ENCODE measurements around the gene MSL1.

Gene MSL1

GRCh38 chr17:40091691-40092397, 29.9 kb upstream of the MSL1 start:
- DNase-seq (ENCODE audit: low read depth), result no peak

DNA sequence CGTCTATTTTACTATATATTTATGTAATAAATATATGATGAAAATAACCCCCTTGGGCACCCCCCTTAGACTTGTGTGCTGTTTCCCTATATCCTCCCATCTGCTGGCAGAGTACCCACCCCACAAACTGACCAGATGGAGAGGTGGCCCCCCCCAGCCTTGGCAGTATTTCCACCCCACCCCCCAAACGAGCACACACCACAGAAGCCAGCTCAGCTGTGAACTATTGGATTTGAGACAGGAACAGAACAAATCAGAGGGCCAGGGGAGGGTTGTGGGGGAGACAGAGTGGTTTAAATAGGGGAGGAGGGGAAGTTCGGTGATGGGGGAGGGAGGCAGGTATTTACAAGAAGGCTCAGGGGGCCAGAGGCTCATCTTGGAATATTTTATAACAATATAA, 29.2 kb upstream of the MSL1 start:
- no peak for DNase-seq (ENCODE audit: low read depth)

- DNase-seq (ENCODE audit: low read depth), result no peak
Observed at GRCh38 chr17:40093005-40093579, 28.7 kb upstream of the MSL1 start.

DNA sequence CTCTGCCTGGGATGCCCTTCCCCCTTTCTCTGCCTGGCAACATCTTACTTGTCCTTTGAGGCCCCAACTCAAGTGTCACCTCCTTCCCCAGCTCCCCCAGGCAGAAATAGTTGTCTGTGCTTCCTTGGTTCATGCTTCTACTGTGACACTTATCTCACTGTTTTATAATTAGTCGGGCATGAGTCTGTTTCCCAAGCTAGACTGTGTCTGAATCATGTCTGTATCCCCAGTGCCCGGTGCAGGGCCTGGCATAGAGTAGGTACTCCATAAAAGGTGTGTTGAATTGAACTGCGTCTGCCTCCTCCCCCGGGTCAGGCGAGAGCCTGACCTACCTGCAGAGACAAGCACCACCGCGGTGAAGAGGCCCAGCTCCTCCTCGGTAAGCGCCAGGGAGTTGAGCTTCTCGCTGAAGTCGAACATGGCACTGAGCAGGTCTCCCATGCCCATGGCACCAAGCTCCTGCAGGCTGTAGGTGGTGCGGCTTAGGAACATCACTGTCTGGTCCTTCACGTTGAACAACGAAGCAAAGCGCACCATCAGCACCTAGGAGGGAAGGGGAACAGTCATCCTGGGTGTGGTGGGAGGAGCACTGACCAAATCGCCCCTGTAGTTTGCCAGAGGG, 28.1 kb upstream of the MSL1 start:
- no peak for DNase-seq (ENCODE audit: low read depth)

- DNase-seq (ENCODE audit: low read depth), result no peak
Observed at GRCh38 chr17:40094874-40095273, 26.9 kb upstream of the MSL1 start.

DNA sequence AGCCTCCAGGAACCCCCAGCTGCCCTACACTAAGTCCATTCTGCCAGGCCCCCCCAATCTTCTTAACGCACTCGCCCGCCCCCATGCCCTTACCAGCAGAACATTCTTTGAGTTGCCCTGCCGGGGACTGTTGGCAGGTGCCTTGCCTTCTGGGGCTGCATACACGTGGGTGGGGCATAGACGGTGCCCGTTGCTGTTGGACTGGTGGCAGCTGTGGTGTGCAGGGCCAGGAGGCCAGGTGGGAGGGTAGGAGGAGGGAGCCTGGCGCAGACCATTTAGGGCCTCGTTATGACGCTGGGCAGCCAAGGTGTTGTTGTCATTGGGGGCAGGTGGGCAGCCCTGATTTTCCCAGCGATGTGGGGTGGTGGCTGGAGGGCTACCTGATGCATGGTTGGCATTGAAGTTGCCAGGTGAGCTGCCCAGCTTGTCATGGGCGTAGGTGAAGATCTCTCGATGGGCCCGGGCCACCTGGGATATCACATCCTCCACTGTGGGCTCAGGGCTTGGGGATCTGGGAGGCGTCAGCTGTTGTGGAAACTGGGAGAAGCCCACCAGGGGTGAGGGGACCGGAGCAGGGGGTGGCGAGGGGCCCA, 26.3 kb upstream of the MSL1 start:
- no peak for DNase-seq (ENCODE audit: low read depth)

DNA sequence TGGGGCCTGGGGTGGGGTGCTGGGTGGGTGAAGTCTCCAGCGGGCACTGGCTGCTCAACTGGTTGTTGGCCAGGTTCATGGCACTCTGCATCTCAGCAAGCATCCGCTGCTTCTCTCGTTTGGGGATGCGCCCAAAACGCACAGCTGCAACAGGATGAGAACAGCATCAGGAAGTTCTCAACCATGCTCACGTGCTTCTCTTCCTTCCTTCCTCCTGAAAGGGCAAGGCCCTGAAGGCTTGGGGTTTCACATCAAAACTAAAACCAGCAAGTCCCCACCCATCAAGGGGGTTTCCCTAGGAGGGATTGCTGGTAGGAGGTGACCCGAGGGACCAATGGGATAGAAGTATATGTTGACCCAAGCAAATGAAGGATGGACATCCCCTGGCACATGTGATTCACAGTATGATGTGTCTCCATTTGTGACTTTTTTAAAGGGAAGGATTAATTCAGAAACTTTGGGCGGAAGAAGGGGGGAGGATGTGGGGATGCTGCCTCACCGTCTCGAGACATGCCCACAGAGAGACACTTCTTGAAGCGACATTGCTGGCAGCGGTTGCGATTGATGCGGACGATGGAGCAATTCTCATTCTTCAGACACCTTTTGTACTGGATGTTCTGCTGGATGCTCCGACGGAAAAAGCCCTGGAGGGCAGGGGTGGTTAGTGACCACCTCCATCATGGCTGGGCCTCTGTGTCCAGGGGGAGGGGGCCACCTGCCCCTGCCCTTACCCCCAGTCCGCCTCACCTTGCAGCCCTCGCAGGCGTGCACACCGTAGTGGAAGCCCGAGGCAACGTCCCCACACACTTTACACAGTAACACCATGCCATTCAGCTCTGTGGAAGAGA, 25.6 kb upstream of the MSL1 start:
- DNase-seq (ENCODE audit: low read depth), result peak; percentile 56

GRCh38 chr17:40097087-40097486, 24.7 kb upstream of the MSL1 start:
- no peak for DNase-seq (ENCODE audit: low read depth)

DNA sequence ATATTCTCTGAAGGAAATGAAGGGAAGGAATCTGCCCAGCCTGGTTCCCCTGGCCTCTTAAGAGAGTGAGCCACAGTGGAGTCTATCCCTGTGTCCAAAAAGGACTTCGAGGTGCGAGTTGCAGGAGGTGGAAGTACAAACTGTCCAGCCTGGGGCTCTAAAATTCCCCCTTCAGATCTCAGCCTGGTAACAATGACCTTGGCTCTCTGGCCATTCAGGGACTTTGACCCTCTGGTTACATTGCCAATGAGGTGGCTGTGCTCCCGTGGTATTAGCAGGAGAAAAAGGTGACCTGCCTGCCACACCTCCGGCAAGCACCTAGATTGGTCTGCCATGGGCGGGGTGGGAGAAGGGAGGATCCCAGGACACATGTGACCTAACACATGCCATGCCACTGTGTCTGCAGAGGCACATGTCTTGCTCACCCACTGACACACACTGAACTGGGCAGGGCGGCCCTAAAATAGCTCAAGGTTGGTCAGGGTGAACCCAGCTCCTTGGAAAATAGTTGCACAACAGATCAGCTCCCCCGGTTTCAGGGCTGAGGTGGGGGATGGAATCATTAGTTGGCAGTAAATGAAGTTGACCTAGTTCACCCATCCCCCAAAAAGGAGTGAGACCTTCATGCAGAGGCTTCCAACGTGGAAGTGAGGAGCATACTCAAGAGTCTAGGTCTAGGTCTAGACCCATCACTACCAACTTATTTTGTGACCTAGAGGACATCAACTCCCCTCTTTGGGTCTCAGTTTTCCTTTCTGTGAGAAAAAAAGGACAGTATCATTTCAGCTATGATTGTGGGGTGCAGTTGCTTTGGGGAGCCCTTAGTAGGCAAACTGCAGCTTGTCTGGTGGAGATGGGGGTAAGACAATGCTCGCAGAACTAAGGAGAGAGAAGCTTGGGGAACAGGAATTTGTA, 23.6 kb upstream of the MSL1 start:
- DNase-seq (ENCODE audit: low read depth), result no peak

DNA sequence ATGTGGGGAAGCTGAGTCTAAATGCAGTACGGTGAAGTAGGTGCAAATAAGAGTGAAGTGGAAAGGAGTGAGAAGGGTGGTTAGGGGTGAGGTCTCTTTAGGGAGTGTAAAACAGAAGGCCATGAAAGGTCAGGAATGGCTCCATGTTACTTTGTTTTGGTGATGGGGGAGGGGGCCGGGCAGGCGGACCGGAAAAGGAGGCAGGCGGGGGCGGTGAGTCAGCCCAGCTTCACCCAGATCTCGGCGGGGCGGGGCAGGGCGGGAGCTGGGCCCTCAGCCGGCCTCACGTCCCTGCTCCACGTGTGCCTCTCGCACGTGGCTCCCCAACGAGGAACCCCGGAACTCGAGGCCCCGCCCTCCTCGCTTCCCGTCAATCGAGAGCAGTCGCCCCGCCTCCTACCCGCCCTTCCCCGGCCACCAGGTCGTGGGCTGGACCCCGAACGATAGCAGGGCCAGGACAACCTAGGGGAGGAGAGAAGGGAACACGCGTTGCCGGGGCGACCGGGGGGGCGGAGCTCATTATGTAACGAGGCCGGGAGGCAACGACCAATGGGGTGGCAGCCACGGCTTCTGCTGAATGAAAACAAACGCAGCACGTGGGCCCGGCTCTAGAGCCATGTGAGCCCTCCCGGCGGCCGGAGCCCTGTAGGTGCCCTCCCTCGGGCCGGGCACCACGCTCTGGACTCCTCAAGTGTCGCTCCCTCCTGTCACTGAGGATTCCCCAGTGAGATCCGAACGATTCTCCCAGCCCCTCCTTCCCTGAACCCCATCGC, 22.7 kb upstream of the MSL1 start:
- DNase-seq (ENCODE audit: low read depth), result peak; percentile 98

DNA sequence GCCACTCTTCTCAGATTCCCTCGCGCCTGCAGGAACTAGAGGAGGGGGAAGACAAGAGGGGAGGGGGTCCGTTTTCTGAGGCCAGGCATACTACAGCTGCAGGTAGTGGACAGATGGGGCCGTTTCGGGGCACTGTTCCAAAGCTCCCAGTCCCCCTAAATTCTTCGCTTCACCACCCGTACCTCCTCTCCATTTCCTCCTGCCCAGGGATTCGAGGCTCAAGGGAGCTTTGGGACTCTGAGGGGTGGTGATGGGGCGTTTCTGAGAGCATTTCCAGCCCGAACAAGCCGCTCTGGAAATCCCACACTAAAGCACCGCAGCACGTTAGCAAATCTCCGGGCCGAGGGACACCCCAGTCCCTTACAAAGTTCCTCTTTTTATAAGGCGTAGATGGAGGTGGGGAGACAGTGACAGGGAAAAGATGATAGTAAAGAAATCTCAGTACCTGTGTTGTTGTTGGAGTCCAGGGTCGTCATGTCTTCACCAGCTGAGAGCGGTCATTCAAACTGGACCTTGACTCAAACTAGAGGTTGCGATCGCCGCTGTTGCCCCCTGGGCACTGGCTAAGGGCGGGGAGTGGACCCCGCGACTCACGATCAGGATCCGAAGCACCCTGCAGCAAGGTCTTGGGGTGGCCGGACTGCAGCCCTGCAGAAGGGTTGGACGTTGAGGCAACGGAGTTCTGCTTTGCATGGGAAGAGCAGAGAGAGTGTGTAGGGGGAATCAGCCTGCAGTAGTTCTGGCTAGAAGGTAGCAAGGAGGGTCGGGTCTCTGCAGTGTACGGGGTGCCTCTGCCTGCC, 22.0 kb upstream of the MSL1 start:
- DNase-seq (ENCODE audit: low read depth), result no peak

DNA sequence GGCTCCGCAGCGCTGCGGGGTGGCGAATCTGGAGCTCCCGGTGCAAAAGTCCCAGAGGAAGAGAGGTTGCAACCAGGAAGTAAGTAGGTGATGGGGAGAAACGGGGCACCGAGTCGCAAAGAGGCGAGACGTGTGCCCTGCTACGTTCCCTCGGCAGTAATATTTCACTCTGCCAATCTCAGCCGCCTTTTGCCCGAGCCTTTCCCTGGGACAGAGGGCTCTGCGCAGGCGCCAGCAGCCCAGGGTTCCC, 21.4 kb upstream of the MSL1 start, which contains the start of gene NR1D1:
TSS of gene NR1D1 (minus strand) at position 171 of the 250 bp plus-strand sequence. CDS start 495 bp downstream, outside the sequence.
- DNase-seq (ENCODE audit: low read depth), result no peak

DNA sequence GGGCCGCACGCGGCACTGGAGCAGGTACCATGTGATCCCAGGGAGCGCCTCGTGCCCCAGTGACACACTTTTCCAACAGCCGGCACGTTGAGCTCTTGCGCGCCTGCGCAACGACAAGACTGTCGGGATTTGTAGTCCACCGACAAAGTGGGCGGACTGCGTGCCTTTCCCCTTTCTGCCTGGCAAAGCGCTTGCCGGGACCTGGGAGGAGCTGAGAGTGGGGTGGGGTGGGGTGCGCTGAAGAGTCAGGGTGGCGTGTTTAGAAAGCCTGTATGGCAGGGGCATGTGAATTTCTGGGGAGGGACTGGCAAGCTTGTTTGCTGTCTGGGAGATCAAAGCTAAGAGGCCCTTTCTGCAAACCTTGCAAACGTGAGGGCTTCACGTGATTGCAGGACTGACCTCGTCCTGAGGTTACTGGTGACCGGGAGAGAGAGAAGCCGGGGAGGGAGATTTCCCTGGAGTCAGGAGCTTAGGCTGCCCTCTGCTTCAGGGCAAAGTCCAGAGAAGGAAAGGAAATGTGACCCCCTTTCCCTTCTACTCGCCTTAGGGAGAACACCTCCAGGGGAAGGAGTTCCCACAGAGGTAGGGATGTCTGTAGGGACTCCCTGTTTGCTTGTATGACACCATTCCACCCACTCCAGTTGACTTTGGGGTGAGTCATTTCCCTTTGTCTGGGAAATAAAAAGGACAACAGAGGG, 21.0 kb upstream of the MSL1 start:
- DNase-seq (ENCODE audit: low read depth), result peak; percentile 78

- DNase-seq (ENCODE audit: low read depth), result no peak
Observed at GRCh38 chr17:40101367-40102210, 20.2 kb upstream of the MSL1 start.

- DNase-seq (ENCODE audit: low read depth), result no peak
Observed at GRCh38 chr17:40103071-40103661, 18.6 kb upstream of the MSL1 start.

GRCh38 chr17:40103688-40104087, 18.1 kb upstream of the MSL1 start:
- no peak for DNase-seq (ENCODE audit: low read depth)

DNA sequence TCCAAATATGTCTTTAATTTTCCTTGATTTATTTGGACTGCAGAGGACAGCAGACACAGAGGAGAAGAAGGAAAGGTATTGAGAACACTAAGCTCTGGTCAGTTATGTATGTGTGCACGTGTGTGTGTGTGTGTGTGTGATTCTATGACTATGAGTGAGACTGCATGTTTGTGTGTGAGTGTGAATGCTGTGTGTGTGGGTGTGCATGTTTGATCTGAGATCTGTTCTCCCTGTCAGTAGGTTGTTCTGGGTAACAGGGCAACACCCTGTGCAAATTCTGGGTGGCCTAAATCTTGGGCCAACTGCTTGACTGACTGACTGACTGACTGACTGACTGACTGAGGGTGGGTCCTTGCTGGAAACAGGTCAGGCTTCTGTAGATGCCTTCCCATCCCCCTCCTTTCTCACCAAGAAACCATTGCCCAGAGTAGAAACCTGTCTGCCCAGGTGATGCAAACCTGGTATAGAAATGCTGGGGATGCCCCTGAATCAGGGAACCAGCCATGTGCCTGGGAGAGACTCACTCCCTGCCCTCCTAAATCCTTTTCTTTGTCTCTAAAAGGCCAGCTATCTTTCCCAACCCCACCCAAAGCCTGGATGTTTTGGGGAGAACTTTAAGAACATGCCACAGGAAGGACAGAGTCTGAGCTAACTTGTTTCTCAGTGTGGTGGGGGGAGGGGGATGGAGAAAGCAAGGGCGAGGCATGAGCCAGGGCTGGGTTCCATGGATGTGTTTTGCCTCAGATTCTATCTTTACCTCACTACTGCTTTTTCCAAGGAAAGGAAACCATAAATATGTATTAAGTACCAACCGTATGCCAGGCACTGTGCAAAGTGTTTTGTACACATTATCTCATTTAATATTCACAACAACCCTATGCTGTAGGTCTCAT, 16.9 kb upstream of the MSL1 start:
- no peak for DNase-seq (ENCODE audit: low read depth)
